Measurements from ENCODE around the gene PKNOX1. TPM values are rescaled to one million over a fixed set of nuclear protein-coding genes. Genes with fewer than 3 reads are reported as not detected.
"Not testable (repeated sequence)": the region's sequence is repeated elsewhere in the genome, so short reads cannot be mapped to it uniquely, and the experiment has no call there.

The PKNOX1 gene
- total and polyA plus RNA-seq, 9 donors: 13.2 to 18.7 (median 16.7) TPM

DNA sequence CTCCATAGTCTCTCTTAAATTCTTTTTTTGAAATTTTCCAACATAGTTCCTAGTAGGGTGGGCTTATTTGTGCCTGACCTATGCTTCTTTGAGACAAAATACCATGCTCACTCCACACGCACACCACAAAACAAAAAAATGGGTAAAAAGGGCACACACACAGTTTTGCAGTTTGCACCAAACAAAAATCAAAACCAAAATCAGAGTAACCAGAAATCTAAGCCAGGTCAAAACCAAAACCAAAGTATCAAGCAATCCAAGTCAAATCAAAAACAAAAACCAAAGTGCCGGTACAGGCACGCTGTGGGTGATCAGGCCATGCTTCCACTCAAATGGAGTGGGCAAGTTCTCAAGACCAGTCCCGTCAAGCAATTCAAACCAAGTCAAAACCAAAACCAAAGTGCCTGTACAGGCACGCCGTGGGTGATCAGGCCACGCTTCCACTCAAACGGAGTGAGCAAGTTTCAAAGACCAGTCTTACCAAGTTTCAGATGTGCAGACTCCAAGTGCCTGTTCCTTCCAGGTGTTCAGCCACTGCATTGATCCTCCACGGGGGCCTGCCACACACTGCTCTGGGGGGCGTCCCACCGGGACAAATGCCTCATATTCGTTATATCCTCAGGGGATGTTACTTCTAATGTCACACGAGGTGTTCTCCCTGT, 25.1 kb upstream of the PKNOX1 start:
- not testable (repeated sequence) for H3K9me3 ChIP-seq (replicated peaks; ENCODE audit: control insufficient read depth, low read depth, low read length); H3K4me3 ChIP-seq (ENCODE audit: low read length); DNase-seq; H3K27ac ChIP-seq (ENCODE audit: low read length); H3K27me3 ChIP-seq (ENCODE audit: control insufficient read depth, insufficient read depth, low read length); H3K36me3 ChIP-seq (ENCODE audit: control insufficient read depth, insufficient read depth, low read length); H3K4me1 ChIP-seq (ENCODE audit: control insufficient read depth, insufficient read depth, low read length)
- 87% methylated on average over 8 of the region's 13 CpGs for WGBS (ENCODE audit: insufficient coverage)

DNA sequence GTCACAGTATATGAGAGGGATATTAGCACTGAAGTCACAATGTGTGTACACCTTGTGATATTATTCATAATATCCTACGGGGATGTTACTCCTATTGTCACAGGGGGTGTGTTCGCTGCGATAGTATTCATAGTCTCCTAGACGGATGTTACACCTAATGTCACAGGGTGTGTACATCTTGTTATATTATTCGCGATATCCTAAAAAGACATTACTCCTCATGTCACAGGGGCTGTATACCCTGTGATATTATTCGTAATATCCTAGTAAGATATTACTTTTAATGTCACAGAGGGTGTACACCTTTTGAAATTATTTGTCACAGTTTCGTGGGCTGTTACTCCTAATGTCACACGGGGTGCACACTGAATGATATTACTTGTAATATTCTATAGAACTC, 23.2 kb upstream of the PKNOX1 start:
- not testable (repeated sequence) for H3K9me3 ChIP-seq (replicated peaks; ENCODE audit: control insufficient read depth, low read depth, low read length); H3K27ac ChIP-seq (ENCODE audit: low read length); H3K27me3 ChIP-seq (ENCODE audit: control insufficient read depth, insufficient read depth, low read length); DNase-seq; H3K4me1 ChIP-seq (ENCODE audit: control insufficient read depth, insufficient read depth, low read length); H3K36me3 ChIP-seq (ENCODE audit: control insufficient read depth, insufficient read depth, low read length); H3K4me3 ChIP-seq (ENCODE audit: low read length)
- WGBS (ENCODE audit: insufficient coverage): no CpG with 5 or more reads among the region's 9 CpGs

DNA sequence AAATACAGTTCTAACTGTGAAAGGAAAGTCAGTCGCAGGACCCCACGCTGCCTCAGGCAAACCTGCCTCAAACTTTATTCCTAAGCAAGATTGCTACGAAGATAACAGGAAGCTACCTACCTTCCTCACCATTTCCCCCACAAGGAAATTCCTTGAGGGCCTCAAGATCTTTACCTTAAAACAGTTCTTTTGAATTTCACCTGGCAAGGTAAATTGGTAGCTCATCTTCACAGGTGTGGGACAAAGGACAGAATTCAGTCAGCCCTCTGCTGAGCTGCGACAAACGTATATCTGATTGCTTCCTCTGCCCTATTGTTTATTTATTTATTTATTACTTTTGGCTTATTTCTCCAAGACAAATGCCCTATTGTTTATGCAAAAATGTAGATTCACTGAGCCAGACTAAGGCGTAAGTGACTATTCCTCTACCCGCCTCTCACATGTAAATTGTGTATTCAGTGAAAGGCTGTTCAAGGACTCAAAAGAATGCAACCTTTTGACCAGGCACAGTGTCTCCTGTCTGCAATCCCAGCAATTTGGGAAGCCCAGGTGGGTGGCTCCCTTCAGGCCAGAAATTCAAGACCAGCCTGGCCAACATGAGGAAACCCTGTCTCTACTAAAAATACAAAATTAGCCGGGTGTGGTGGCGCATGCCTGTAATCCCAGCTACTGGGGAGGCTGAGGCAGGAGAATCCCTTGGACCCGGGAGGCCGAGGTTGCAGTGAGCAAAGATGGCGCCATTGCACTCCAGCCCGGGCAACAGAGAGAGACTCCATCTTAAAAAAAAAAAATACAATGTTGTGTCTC, 17.3 kb upstream of the PKNOX1 start:
- Histone ChIP-seq H3K27me3 (ENCODE audit: control insufficient read depth, insufficient read depth, low read length) (no peaks in the 10 kb centered on the region), H3K4me1 (ENCODE audit: control insufficient read depth, insufficient read depth, low read length) (no peaks in the 10 kb centered on the region), H3K27ac (ENCODE audit: low read length) (no peak overlapping the region), H3K36me3 (ENCODE audit: control insufficient read depth, insufficient read depth, low read length) (no peaks in the 10 kb centered on the region), H3K4me3 (ENCODE audit: low read length) (no peak overlapping the region), H3K9me3 (replicated peaks; ENCODE audit: control insufficient read depth, low read depth, low read length) (no peaks in the 10 kb centered on the region)
- 87% methylated on average over 7 of the region's 13 CpGs for WGBS (ENCODE audit: insufficient coverage)
- DNase-seq: no peak

DNA sequence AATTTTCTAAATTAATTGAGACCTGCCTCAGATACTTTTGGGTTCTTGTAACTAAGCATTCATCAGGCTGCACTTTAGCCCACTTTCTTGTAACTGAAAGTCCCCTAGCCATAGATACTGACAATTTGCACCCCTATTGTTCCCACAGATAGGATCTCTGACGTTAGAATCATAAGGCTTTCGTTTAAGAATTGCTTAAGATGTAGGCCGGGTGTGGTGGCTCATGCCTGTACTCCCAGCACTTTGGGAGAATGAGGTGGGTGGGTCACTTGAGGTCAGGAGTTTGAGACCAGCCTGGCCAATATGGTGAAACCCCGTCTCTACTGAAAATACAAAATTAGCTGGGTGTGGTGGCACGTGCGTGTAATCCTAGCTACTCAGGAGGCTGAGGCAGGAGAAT, 16.2 kb upstream of the PKNOX1 start:
- not testable (repeated sequence) for H3K4me1 ChIP-seq (ENCODE audit: control insufficient read depth, insufficient read depth, low read length); H3K27me3 ChIP-seq (ENCODE audit: control insufficient read depth, insufficient read depth, low read length); DNase-seq; H3K9me3 ChIP-seq (replicated peaks; ENCODE audit: control insufficient read depth, low read depth, low read length); H3K27ac ChIP-seq (ENCODE audit: low read length); H3K36me3 ChIP-seq (ENCODE audit: control insufficient read depth, insufficient read depth, low read length); H3K4me3 ChIP-seq (ENCODE audit: low read length)
- WGBS (ENCODE audit: insufficient coverage): 86% methylated on average over 6 of the region's 6 CpGs

DNA sequence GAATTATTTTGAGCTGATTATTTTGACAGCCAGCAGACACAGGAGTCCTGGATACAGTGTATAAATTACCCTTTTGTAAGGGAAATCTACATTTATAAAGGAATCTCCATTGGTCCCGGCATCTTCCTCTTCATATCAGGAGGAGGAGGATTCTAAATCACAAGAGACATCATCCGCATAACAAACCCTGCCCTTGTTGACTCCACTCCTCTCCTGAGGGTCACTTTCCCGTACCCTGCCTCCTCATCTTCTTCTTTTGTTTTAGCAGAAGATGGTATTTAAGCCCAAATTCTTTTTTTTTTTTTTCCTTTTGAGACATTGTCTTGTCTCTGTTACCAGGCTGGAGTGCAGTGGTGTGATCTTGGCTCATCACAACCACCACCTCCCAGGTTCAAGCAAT, 14.6 kb upstream of the PKNOX1 start:
- WGBS (ENCODE audit: insufficient coverage): no CpG with 5 or more reads among the region's 3 CpGs
- Histone ChIP-seq H3K4me1 (ENCODE audit: control insufficient read depth, insufficient read depth, low read length) (no peaks in the 10 kb centered on the region), H3K9me3 (replicated peaks; ENCODE audit: control insufficient read depth, low read depth, low read length) (no peaks in the 10 kb centered on the region), H3K4me3 (ENCODE audit: low read length) (no peak overlapping the region), H3K27ac (ENCODE audit: low read length) (no peak overlapping the region), H3K36me3 (ENCODE audit: control insufficient read depth, insufficient read depth, low read length) (no peaks in the 10 kb centered on the region), H3K27me3 (ENCODE audit: control insufficient read depth, insufficient read depth, low read length) (no peaks in the 10 kb centered on the region)
- no peak for DNase-seq

DNA sequence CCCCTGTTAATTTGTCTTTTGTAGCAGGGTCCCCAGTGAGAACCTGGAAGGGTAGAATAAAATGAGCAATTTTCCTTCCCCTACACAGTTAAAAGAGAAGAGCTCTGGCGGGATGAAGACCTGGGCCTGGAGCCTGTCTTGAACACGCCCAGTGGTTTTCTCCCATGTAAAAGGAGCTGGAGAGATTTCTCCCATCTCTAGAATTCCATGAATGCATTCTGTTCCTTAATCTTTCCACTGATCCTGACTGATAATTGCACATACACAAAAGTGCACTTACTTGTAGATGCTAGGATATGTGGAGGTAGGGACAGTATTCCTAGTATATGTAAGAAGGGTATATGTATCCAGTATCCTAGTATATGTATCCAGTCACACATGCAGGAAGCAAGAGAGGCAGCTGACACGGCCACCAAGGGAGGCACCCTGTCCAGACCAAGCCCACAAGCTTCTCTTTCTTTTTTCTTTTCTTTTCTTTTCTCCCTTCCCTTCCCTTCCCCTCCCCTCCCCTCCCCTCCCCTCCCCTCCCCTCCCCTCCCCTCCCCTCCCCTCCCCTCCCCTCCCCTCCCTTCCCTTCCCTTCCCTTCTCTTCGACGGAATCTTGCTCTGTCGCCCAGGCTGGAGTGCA, 11.9 kb upstream of the PKNOX1 start:
- WGBS (ENCODE audit: insufficient coverage): 58% methylated on average over 3 of the region's 6 CpGs
- H3K4me3 ChIP-seq (ENCODE audit: low read length): no peak overlapping the region
- no peak for DNase-seq
- no peaks in the 10 kb centered on the region for H3K36me3 ChIP-seq (ENCODE audit: control insufficient read depth, insufficient read depth, low read length)
- H3K9me3 ChIP-seq (replicated peaks; ENCODE audit: control insufficient read depth, low read depth, low read length): no peaks in the 10 kb centered on the region
- H3K27me3 ChIP-seq (ENCODE audit: control insufficient read depth, insufficient read depth, low read length): no peaks in the 10 kb centered on the region
- no peaks in the 10 kb centered on the region for H3K4me1 ChIP-seq (ENCODE audit: control insufficient read depth, insufficient read depth, low read length)
- no peak overlapping the region for H3K27ac ChIP-seq (ENCODE audit: low read length)

DNA sequence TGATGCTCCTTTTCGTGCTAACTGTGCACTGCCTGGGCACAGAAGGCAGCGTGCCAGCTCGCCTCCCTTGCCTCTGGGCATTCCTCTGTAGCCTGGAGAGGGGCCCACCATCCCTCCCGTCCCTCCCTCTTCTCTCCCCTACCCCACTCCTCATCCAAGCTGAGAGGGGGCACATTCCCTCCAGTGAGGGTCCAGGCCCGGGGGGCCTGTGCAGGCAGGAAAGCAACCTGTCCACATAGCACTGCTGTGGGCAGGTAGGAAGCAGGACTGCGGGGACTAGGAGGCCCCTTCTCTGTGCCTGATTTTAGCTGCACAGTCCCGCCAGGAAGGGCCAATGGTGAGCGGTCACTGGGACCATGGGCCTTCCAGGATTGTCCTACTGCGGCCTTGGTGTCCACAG, 10.3 kb upstream of the PKNOX1 start:
- Histone ChIP-seq H3K27me3 (ENCODE audit: control insufficient read depth, insufficient read depth, low read length) (no peaks in the 10 kb centered on the region), H3K27ac (ENCODE audit: low read length) (no peak overlapping the region), H3K4me1 (ENCODE audit: control insufficient read depth, insufficient read depth, low read length) (no peaks in the 10 kb centered on the region), H3K4me3 (ENCODE audit: low read length) (no peak overlapping the region), H3K36me3 (ENCODE audit: control insufficient read depth, insufficient read depth, low read length) (no peaks in the 10 kb centered on the region), H3K9me3 (replicated peaks; ENCODE audit: control insufficient read depth, low read depth, low read length) (no peaks in the 10 kb centered on the region)
- no peak for DNase-seq
- 94% methylated on average over 8 of the region's 9 CpGs for WGBS (ENCODE audit: insufficient coverage)

DNA sequence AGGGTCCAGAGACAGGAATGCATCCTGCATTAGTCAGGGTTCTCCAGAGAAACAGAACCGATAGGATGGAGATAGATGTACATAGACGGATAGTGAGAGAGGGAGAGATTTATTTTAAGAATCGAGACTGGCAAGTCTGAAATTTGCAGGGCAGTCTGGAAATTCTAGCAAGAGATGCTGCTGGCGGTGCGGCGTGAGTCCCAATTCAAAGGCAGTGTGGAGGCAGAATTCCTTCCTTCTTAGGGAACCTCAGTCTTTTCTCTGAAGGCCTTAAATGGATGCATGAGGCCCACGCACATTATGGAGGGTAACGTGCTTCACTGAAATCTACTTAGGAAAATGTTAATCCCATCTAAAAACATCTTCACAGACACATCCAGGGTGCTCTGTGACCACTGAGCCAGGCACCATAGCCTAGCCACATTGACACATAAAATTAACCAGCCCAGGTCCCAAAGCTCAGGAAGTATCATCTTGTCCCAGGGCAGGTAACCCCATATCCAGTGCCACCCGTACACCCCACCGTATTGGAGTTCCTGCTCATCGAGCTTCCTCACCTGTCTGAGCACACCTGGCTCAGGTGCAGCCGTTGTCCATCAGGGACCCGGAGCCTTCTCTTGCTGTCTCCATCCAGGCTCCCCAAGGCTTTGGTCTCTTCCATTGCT, 9.7 kb upstream of the PKNOX1 start:
- Histone ChIP-seq H3K27me3 (ENCODE audit: control insufficient read depth, insufficient read depth, low read length) (no peaks in the 10 kb centered on the region), H3K4me3 (ENCODE audit: low read length) (no peak overlapping the region), H3K36me3 (ENCODE audit: control insufficient read depth, insufficient read depth, low read length) (no peaks in the 10 kb centered on the region), H3K9me3 (replicated peaks; ENCODE audit: control insufficient read depth, low read depth, low read length) (no peaks in the 10 kb centered on the region), H3K27ac (ENCODE audit: low read length) (no peak overlapping the region), H3K4me1 (ENCODE audit: control insufficient read depth, insufficient read depth, low read length) (no peaks in the 10 kb centered on the region)
- DNase-seq: no peak
- 82% methylated on average over 13 of the region's 13 CpGs for WGBS (ENCODE audit: insufficient coverage)

DNA sequence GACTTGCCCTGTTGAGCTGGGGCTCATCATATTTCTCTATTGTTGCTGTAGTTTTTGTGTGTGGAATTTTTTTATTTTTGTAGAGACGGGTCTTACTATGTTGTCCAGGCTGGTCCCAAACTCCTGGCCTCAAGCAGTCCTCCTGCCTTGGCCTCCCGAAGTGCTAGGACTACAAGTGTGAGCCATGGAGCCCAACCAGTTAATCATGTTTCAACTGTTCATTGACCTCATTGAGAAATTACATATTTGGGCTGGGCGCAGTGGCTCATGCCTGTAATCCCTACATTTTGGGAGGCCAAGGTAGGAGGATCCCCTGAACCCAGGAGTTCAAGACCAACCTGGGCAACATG, 9.2 kb upstream of the PKNOX1 start:
- 60% methylated on average over 3 of the region's 3 CpGs for WGBS (ENCODE audit: insufficient coverage)
- Histone ChIP-seq H3K36me3 (ENCODE audit: control insufficient read depth, insufficient read depth, low read length) (no peaks in the 10 kb centered on the region), H3K9me3 (replicated peaks; ENCODE audit: control insufficient read depth, low read depth, low read length) (no peaks in the 10 kb centered on the region), H3K27ac (ENCODE audit: low read length) (no peak overlapping the region), H3K4me3 (ENCODE audit: low read length) (no peak overlapping the region), H3K27me3 (ENCODE audit: control insufficient read depth, insufficient read depth, low read length) (no peaks in the 10 kb centered on the region), H3K4me1 (ENCODE audit: control insufficient read depth, insufficient read depth, low read length) (no peaks in the 10 kb centered on the region)
- no peak for DNase-seq

DNA sequence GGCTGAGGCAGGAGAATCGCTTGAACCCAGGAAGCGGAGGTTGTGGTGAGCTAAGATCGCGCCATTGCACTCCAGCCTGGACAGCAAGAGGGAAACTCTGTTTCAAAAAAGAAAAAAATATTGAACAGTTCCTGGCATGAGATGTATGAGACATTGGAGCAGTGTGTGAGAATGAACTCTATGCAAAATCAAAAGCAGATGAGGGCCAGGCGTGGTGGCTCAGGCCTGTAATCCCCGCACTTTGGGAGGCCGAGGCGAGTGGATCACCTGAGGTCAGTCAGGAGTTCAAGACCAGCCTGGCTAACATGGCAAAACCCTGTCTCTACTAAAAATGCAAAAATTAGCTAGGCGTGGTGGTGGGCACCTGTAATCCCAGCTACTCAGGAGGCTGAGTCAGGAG, 6.7 kb upstream of the PKNOX1 start:
- 71% methylated on average over 9 of the region's 9 CpGs for WGBS (ENCODE audit: insufficient coverage)
- not testable (repeated sequence) for DNase-seq; H3K4me3 ChIP-seq (ENCODE audit: low read length); H3K9me3 ChIP-seq (replicated peaks; ENCODE audit: control insufficient read depth, low read depth, low read length); H3K27ac ChIP-seq (ENCODE audit: low read length); H3K4me1 ChIP-seq (ENCODE audit: control insufficient read depth, insufficient read depth, low read length); H3K36me3 ChIP-seq (ENCODE audit: control insufficient read depth, insufficient read depth, low read length); H3K27me3 ChIP-seq (ENCODE audit: control insufficient read depth, insufficient read depth, low read length)
